Measurements from ENCODE around the gene CD3D. TPM values are rescaled to one million over a fixed set of nuclear protein-coding genes. Genes with fewer than 3 reads are reported as not detected.

Gene CD3D
- total and polyA plus RNA-seq, 12 donors, result 0.44 to 8.0 (median 2.2) TPM

- Histone ChIP-seq H3K27ac (no peak overlapping the region), H3K27me3 (peaks cover 18% of the 10 kb centered on the region), H3K4me1 (replicated peaks in 1 of 2) (peaks cover 0 to 9% of the 10 kb centered on the region in 2 donors), H3K9me3 (replicated peaks in 1 of 3) (no peaks in the 10 kb centered on the region), H3K4me3 (no peak overlapping the region), H3K36me3 (replicated peaks in 1 of 2) (no peaks in the 10 kb centered on the region)
- 51 to 65% (median 57%) methylated on average over 7 of the region's 7 CpGs for WGBS, 4 donors
- DNase-seq, result no peak
- TF ChIP-seq POLR2A (IDR thresholded peaks at IDR 0.05), result no peak
- no peak for TF ChIP-seq CTCF (IDR thresholded peaks at IDR 0.05)
- intact Hi-C loops (cut with DNase I), result no loop called here
Measured at GRCh38 chr11:118314988-118315411, 27.5 kb downstream of the CD3D start.

- intact Hi-C loops (cut with DNase I), result no loop called here
- DNase-seq, result no peak
- 31 to 53% (median 38%) methylated on average over 4 of the region's 4 CpGs for WGBS, 4 donors
Measured at GRCh38 chr11:118313242-118313641, 29.3 kb downstream of the CD3D start.

GRCh38 chr11:118312328-118312727 lies 30.2 kb downstream of the CD3D start:
- H3K27me3 ChIP-seq, result peaks cover 18% of the 10 kb centered on the region
- H3K27ac ChIP-seq, result no peak overlapping the region
- H3K4me3 ChIP-seq, result no peak overlapping the region
- H3K9me3 ChIP-seq (replicated peaks in 1 of 3), result no peaks in the 10 kb centered on the region
- no peak for DNase-seq
- no peaks in the 10 kb centered on the region for H3K36me3 ChIP-seq (replicated peaks in 1 of 2)
- intact Hi-C loops (cut with DNase I), result no loop called here
- no peak for TF ChIP-seq CTCF (IDR thresholded peaks at IDR 0.05)
- TF ChIP-seq POLR2A (IDR thresholded peaks at IDR 0.05), result no peak
- WGBS, 4 donors, result 77 to 85% (median 83%) methylated on average over 2 of the region's 2 CpGs
- H3K4me1 ChIP-seq (replicated peaks in 1 of 2), result peaks cover 0 to 9% of the 10 kb centered on the region in 2 donors

More at GRCh38 chr11:118313242-118313641, 29.3 kb downstream of the CD3D start:
- H3K27me3 ChIP-seq, result peaks cover 18% of the 10 kb centered on the region
- TF ChIP-seq POLR2A (IDR thresholded peaks at IDR 0.05) (no peak), CTCF (IDR thresholded peaks at IDR 0.05) (no peak)
- H3K27ac ChIP-seq, result no peak overlapping the region
- H3K4me1 ChIP-seq (replicated peaks in 1 of 2), result peaks cover 0 to 9% of the 10 kb centered on the region in 2 donors
- no peaks in the 10 kb centered on the region for H3K36me3 ChIP-seq (replicated peaks in 1 of 2)
- H3K9me3 ChIP-seq (replicated peaks in 1 of 3), result no peaks in the 10 kb centered on the region
- no peak overlapping the region for H3K4me3 ChIP-seq

GRCh38 chr11:118311518-118311917 lies 31.0 kb downstream of the CD3D start:
- no peaks in the 10 kb centered on the region for H3K36me3 ChIP-seq (replicated peaks in 1 of 2)
- TF ChIP-seq POLR2A (IDR thresholded peaks at IDR 0.05) (no peak), CTCF (IDR thresholded peaks at IDR 0.05) (no peak)
- peaks cover 0 to 2% of the 10 kb centered on the region in 2 donors for H3K4me1 ChIP-seq (replicated peaks in 1 of 2)
- H3K4me3 ChIP-seq, result no peak overlapping the region
- intact Hi-C loops (cut with DNase I), result no loop called here
- WGBS, 4 donors, result 53 to 63% (median 57%) methylated on average over 4 of the region's 4 CpGs
- no peak overlapping the region for H3K27ac ChIP-seq
- no peak for DNase-seq
- no peaks in the 10 kb centered on the region for H3K9me3 ChIP-seq (replicated peaks in 1 of 3)
- peaks cover 18% of the 10 kb centered on the region for H3K27me3 ChIP-seq
